ENCODE measurements around the gene PCA3.

The PCA3 gene

GRCh38 chr9:76758476-76758875 lies 5.8 kb upstream of the PCA3 start:
- DNase-seq, result no peak

GRCh38 chr9:76759732-76760131 lies 4.5 kb upstream of the PCA3 start:
- DNase-seq, result no peak

GRCh38 chr9:76761448-76761847 lies 2.8 kb upstream of the PCA3 start:
- DNase-seq, result no peak

GRCh38 chr9:76766126-76766525 lies 1.9 kb downstream of the PCA3 start:
- no peak for DNase-seq

GRCh38 chr9:76772686-76773445 lies 8.6 kb downstream of the PCA3 start:
- no peak for DNase-seq

GRCh38 chr9:76784881-76785280 lies 20.6 kb downstream of the PCA3 start:
- DNase-seq, result no peak

- no peak for DNase-seq
These were observed 21.3 kb downstream of the PCA3 start for GRCh38 chr9:76785501-76785900.

GRCh38 chr9:76787677-76788076 lies 23.4 kb downstream of the PCA3 start:
- no peak for DNase-seq

- no peak for DNase-seq
These were observed 25.6 kb downstream of the PCA3 start for GRCh38 chr9:76789840-76790239.

GRCh38 chr9:76793784-76794431 lies 29.7 kb downstream of the PCA3 start:
- no peak for DNase-seq

GRCh38 chr9:76796296-76796695 lies 32.1 kb downstream of the PCA3 start:
- no peak for DNase-seq

- DNase-seq, result no peak
These were observed 34.3 kb downstream of the PCA3 start for GRCh38 chr9:76798527-76798926.

GRCh38 chr9:76799473-76799872 lies 35.2 kb downstream of the PCA3 start:
- no peak for DNase-seq

- DNase-seq, result no peak
These were observed 36.7 kb downstream of the PCA3 start for GRCh38 chr9:76800901-76801300.

- DNase-seq, result no peak
These were observed 38.8 kb downstream of the PCA3 start for GRCh38 chr9:76803083-76803482.

- no peak for DNase-seq
These were observed 39.5 kb downstream of the PCA3 start for GRCh38 chr9:76803762-76804161.

- DNase-seq, result no peak
These were observed 44.4 kb downstream of the PCA3 start for GRCh38 chr9:76808636-76809035.

- no peak for DNase-seq
These were observed 46.2 kb downstream of the PCA3 start for GRCh38 chr9:76810377-76810957.

- no peak for DNase-seq
These were observed 48.4 kb downstream of the PCA3 start for GRCh38 chr9:76812591-76812990.

- no peak for DNase-seq
These were observed 53.3 kb downstream of the PCA3 start for GRCh38 chr9:76817489-76817888.

GRCh38 chr9:76818271-76818670 lies 54.0 kb downstream of the PCA3 start:
- DNase-seq, result no peak

- no peak for DNase-seq
These were observed 56.2 kb downstream of the PCA3 start for GRCh38 chr9:76820431-76820830.

GRCh38 chr9:76827296-76828080 lies 63.2 kb downstream of the PCA3 start:
- no peak for DNase-seq

Data from activated gamma-delta T cell (primary cell).